HepG2 (cell line): Measurements from ENCODE around the gene IDH3A.

Source experiments
- BRD4 ChIP-seq: sonication (generic); formaldehyde crosslinking; IDR thresholded peaks from 2 replicates; pipeline ENCODE4 v1.4.0; 2020; ENCODE audit warnings: missing genetic modification reagents
- CTCF ChIP-seq: sonication (generic); formaldehyde crosslinking; IDR thresholded peaks from 2 replicates; pipeline ENCODE4 v1.5.0; 2020; ENCODE audit warnings: mild to moderate bottlenecking, missing genetic modification reagents, moderate library complexity
- EZH2 ChIP-seq: conservative IDR thresholded peaks from 2 replicates; pipeline ENCODE4 v1.6.1; 2012; ENCODE audit warnings: mild to moderate bottlenecking, low read depth, low read length, moderate library complexity
- HDAC6 ChIP-seq: fragments of 200-600 bp; sonication (generic); IDR thresholded peaks from 2 replicates; pipeline ENCODE4 v1.7.0; 2017; ENCODE audit warnings: mild to moderate bottlenecking, antibody characterized with exemption, low read length, low read depth
- POLR2A ChIP-seq, 2 experiments: IDR thresholded peaks; 2 replicates each; pipeline ENCODE4 v1.6.1; 2011; ENCODE audit warnings: low read depth in 2 of 2, low read length in 2 of 2, mild to moderate bottlenecking in 1 of 2, moderate library complexity in 1 of 2; ENCODE audit not compliant: insufficient read depth in 1 of 2
- POLR2AphosphoS5 ChIP-seq: IDR thresholded peaks from 2 replicates; pipeline ENCODE4 v1.6.1; 2012; ENCODE audit warnings: low read depth, low read length
- RBFOX2 ChIP-seq: fragments of 200-400 bp; formaldehyde crosslinking; IDR thresholded peaks from 2 replicates; pipeline ENCODE4 v1.6.1; 2017; ENCODE audit warnings: low read depth, mild to moderate bottlenecking, low read length
- RFX5 ChIP-seq: IDR thresholded peaks from 2 replicates; pipeline ENCODE4 v1.6.1; 2011; ENCODE audit warnings: low read depth, low read length, improper control_type of control experiment
- USF2 ChIP-seq, 2 experiments: sonication (generic) in 1 of 2; formaldehyde crosslinking in 1 of 2; IDR thresholded peaks; 2 replicates each; pipeline versions ENCODE4 v1.5.1 to v1.6.1; 2011 to 2020; ENCODE audit warnings: borderline replicate concordance in 1 of 2, low read depth in 1 of 2, low read length in 1 of 2, mild to moderate bottlenecking in 1 of 2, missing genetic modification reagents in 1 of 2, moderate library complexity in 1 of 2
- WIZ ChIP-seq: sonication (generic); formaldehyde crosslinking; IDR thresholded peaks from 2 replicates; pipeline ENCODE4 v1.5.1; 2020; ENCODE audit warnings: mild to moderate bottlenecking, missing genetic modification reagents
- ZBTB46 ChIP-seq: sonication (generic); formaldehyde crosslinking; IDR thresholded peaks from 2 replicates; pipeline ENCODE4 v1.4.0; 2020; ENCODE audit warnings: mild to moderate bottlenecking, missing genetic modification reagents, borderline replicate concordance
- ZNF143 ChIP-seq: sonication (generic); formaldehyde crosslinking; IDR thresholded peaks from 2 replicates; pipeline ENCODE4 v1.4.0; 2020; ENCODE audit warnings: missing genetic modification reagents
- TF ChIP-seq, protein P1 (sequence below): sonication (generic); formaldehyde crosslinking; IDR thresholded peaks from 2 replicates; pipeline ENCODE4 v1.8.1; 2022; ENCODE audit warnings: mild to moderate bottlenecking, missing genetic modification reagents

DNA sequence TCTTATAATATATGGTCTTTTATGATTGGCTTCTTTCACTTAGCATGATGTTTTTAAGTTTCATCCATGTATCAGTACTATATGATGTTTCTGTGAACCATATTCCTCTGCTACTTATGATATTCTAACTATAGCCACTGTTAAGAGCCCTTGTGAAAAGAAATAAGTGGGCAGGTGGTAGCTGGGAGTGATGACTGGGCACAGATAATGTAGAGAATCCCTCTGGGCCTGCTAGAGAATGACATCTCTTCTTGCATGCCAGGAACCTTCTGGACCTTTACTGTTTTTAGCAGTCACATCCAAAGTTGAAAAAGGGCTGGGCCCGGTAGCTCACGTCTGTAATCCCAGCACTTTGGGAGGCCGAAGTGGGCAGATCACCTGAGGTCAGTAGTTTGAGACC lies 10.2 kb downstream of the IDH3A start:
- TF ChIP-seq USF2 (IDR thresholded peaks at IDR 0.05; ENCODE audit: low read depth, low read length) (no peak), USF2 (CRISPR knock-in tag; IDR thresholded peaks at IDR 0.05; ENCODE audit: borderline replicate concordance) (no peak), CTCF (CRISPR knock-in tag) (no peak), POLR2AphosphoS5 (no peak), RFX5 (no peak), ZBTB46 (CRISPR knock-in tag) (no peak), WIZ (CRISPR knock-in tag) (no peak), BRD4 (CRISPR knock-in tag) (no peak), ZNF143 (no peak), HDAC6 (no peak), POLR2A (IDR thresholded peaks at IDR 0.05; ENCODE audit: insufficient read depth in 1 of 2, low read depth in 2 of 2, low read length in 2 of 2) (no peak), RBFOX2 (no peak), EZH2 (no peak)
- TF ChIP-seq, protein P1, sequence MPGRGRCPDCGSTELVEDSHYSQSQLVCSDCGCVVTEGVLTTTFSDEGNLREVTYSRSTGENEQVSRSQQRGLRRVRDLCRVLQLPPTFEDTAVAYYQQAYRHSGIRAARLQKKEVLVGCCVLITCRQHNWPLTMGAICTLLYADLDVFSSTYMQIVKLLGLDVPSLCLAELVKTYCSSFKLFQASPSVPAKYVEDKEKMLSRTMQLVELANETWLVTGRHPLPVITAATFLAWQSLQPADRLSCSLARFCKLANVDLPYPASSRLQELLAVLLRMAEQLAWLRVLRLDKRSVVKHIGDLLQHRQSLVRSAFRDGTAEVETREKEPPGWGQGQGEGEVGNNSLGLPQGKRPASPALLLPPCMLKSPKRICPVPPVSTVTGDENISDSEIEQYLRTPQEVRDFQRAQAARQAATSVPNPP (CRISPR knock-in tag), result no peak
